ENCODE data around the gene SEPTIN10.

- TF ChIP-seq CTCF (IDR thresholded peaks at IDR 0.05): no peak
- TF ChIP-seq EZH2 (IDR thresholded peaks at IDR 0.05): no peak
- TF ChIP-seq EZH2phosphoT487 (IDR thresholded peaks at IDR 0.05): no peak
Observed at GRCh38 chr2:109558076-109558882, 55.5 kb downstream of the SEPTIN10 start.

All from neural progenitor cell (in vitro differentiated cells).